Stomach (tissue), 4 donors: ENCODE results near the gene PSMD8.
"Not testable (repeated sequence)": the region's sequence is repeated elsewhere in the genome, so short reads cannot be mapped to it uniquely, and the experiment has no call there.

Source experiments
- EP300 ChIP-seq: sonication (generic); formaldehyde crosslinking; IDR thresholded peaks from one replicate; pipeline ENCODE4 v1.6.1; 2017; ENCODE audit warnings: antibody characterized with exemption
- TF ChIP-seq, protein P1 (sequence below), 7 experiments: fragments of 450-650 bp in 4 of 7; fragments of 200-600 bp in 3 of 7; sonication (generic) in 3 of 7; IDR thresholded peaks; one replicate each; pipeline ENCODE4 v1.5.1; 2016 to 2019; ENCODE audit warnings: antibody characterized with exemption in 7 of 7, control low read depth in 2 of 7, mild to moderate bottlenecking in 1 of 7

DNA sequence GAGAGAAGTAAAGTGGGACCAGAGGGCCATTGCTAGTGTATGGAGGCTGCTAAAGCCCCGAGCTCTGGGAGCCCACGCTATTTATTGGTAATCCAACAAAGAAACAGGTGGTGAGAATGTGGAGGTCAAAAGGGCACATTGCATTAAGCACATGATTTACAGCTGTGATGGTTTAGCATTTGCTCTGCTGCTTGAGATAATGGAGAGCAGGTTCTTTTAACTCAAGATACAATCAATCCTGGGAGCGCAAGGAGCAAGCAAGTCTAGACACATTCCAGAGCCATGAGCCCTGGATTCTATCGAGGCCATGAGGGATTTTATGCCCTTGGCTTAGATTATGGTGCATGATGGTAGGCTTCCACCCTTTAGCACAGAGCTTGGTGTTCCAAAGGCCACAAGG is 35.4 kb upstream of the PSMD8 start:
- TF ChIP-seq EP300: not testable (repeated sequence)
- TF ChIP-seq, protein P1, sequence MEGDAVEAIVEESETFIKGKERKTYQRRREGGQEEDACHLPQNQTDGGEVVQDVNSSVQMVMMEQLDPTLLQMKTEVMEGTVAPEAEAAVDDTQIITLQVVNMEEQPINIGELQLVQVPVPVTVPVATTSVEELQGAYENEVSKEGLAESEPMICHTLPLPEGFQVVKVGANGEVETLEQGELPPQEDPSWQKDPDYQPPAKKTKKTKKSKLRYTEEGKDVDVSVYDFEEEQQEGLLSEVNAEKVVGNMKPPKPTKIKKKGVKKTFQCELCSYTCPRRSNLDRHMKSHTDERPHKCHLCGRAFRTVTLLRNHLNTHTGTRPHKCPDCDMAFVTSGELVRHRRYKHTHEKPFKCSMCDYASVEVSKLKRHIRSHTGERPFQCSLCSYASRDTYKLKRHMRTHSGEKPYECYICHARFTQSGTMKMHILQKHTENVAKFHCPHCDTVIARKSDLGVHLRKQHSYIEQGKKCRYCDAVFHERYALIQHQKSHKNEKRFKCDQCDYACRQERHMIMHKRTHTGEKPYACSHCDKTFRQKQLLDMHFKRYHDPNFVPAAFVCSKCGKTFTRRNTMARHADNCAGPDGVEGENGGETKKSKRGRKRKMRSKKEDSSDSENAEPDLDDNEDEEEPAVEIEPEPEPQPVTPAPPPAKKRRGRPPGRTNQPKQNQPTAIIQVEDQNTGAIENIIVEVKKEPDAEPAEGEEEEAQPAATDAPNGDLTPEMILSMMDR (IDR thresholded peaks at IDR 0.05): not testable (repeated sequence)
